Embryonic facial prominence (tissue), 1 donor: ENCODE measurements around the gene TMEM14A.
A peak's percentile ranks its signal among the peaks of the same experiment; 100 is the strongest.
"Not testable (repeated sequence)": the region's sequence is repeated elsewhere in the genome, so short reads cannot be mapped to it uniquely, and the experiment has no call there.

ENCODE experiments used
- DNase-seq: peaks from one replicate; pipeline ENCODE4 v3.0.0-alpha.2; 2016; ENCODE audit errors: extremely low spot score

TMEM14A gene, protein sequence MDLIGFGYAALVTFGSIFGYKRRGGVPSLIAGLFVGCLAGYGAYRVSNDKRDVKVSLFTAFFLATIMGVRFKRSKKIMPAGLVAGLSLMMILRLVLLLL

GRCh38 chr6:52670502-52671409, at the start of gene TMEM14A:
Gene TMEM14A (plus strand): TSS chr6:52671113. CDS start chr6:52677103, 5,990 bp downstream.
- peak; percentile 42 for DNase-seq

DNA sequence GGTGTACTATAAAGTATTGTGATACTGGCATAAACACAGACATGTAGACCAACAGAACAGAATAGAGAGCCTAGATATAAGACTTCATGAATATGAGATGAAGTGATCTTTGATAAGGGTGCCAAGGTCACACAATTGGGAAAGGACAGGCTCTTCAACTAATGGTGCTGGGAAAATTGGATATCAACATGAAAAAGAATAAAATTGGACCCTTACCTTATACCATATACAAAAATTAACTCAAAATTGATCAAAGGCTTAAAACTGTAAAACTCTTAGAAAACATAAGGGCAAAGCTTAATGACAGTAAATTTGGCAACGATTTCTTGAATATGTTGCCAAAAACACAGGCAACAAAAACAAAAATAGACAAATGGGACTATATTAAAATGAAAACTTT, 49.3 kb upstream of the TMEM14A start:
- DNase-seq: no peak

DNA sequence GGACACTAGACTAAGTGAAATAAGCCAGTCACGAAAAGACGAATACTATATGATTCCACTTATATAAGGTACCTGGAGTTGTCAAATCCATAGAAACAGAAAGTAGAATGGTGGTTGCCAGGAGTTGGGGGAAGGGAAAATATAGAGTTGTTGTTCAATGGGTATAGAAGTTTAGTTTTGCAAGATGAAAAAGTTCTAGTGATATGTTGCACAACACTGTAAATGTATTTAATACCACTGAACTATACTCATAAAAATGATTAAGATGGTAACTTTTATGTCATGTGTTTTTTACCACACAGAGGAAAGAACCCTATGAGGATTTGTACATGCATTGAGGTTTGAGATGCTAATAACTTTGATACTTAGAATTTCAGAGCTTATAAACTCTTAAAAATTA, 48.1 kb upstream of the TMEM14A start:
- DNase-seq: no peak

DNA sequence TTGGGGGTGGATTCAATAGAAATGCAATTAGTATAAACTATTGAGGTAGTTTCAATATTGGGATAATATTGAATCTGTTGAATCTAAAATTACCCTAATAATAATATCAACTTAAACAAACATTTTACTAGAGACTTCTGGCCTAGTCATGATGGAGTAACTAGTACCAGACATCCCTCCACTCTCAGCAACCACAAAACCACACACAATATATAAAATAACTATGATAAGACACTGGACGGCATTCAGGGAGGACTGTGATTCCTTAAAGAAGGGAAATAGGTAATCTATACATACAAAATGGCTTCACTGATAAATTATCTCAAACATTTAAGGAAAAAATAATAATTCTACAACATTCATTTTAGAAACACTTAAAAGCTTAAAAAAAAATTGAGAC, 38.9 kb upstream of the TMEM14A start:
- DNase-seq: no peak

- no peak for DNase-seq
These were observed 36.7 kb upstream of the TMEM14A start for GRCh38 chr6:52634211-52634610.

GRCh38 chr6:52635049-52635577, 35.8 kb upstream of the TMEM14A start:
- no peak for DNase-seq

- no peak for DNase-seq
These were observed 34.1 kb upstream of the TMEM14A start for GRCh38 chr6:52636830-52637229.

DNA sequence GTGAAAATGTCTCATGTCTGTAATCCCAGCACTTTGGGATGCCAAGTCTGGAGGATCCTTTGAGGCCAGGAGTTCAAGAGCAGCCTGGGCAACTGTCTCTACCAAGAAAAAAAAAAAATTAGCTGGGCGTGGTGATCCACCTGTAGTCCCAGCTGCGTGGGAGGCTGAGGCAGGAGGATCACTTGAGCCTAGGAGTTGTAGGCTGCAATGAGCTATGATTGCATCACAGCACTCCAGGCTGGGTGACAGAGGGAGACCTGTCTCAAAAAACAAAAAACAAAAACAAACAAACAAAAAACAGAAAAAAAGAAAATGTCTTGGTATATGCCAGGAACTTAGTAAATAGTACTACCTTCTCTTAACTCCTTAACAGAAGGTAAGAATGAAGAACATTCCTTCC, 31.4 kb upstream of the TMEM14A start:
- DNase-seq: no peak

- no peak for DNase-seq
These were observed 30.7 kb upstream of the TMEM14A start for GRCh38 chr6:52640170-52640569.

- no peak for DNase-seq
These were observed 30.0 kb upstream of the TMEM14A start for GRCh38 chr6:52640916-52641315.

DNA sequence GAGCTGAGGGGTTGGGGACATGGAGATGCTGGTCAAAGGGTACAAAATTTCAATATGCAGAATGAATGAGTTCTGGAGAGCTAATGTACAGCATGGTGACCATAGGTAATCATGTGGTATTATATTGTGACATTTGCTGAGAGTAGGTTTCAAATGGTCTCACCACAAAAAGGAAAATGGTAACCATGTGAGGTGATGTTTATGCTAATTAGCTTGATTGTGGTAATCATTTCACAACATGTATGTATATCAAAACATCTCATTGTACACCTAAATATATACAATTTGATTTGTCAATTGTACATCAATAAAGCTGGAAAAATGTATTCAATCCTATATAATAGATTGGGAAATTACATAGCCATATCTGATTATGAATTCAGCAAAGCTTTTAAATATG, 29.5 kb upstream of the TMEM14A start:
- DNase-seq: no peak

- no peak for DNase-seq
These were observed 29.1 kb upstream of the TMEM14A start for GRCh38 chr6:52641826-52642225.

DNA sequence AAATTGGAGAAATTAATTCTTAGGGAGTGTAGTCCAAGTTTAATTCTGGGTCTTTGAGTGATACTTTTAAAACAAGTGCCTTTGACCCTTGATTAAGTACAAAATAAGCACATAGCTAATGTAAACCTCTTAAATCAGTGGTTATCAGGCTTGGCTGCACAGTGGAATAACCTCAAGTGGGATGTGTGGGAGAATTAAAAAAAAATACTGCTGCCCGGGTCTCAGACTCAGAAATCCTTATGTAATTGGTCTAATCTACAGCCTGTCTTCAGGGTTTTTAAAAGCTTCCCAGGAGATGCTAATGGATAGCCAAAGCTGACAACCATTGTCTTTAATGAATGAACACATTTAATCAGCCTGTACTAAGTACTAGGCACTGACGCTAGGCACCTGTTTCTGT, 28.5 kb upstream of the TMEM14A start:
- no peak for DNase-seq

DNA sequence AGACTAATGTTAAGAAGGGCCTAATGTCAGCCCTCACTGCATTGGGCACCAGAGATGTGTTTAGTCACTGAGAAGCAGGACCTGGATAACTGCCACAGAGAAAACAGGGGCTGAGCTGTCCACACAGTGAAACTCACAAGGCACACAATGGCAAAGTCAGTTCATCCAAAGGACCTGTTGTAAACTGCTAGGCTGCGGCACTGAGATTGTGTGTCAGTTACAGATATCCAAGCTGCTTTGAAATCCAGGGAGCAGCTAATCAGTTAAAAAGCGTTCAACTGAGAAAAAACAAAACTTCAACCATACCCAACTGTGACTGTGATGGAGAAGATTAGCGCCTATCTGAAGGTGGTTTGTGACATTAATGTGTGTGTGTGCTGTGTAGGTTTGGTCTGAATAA, 27.8 kb upstream of the TMEM14A start:
- DNase-seq: no peak

DNA sequence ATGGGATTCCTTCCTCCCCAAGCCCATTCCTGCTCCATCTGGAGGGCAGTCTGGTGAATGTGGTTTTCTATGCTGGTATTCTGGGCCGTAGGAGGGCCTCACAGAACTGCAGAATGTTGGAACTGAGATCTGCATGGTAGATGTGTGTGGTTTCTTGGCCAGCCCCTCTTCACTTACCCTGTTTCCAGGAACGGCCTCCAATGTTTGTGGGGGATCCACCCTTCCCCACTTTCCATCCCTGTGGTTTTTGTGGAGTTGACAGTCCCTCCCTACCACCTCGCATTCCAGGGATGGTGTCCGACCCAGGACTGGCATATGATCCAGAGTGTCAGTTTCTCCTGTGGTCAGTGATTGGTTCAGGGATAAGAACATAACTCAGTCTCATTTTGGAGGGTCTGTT, 26.7 kb upstream of the TMEM14A start:
- DNase-seq: no peak

DNA sequence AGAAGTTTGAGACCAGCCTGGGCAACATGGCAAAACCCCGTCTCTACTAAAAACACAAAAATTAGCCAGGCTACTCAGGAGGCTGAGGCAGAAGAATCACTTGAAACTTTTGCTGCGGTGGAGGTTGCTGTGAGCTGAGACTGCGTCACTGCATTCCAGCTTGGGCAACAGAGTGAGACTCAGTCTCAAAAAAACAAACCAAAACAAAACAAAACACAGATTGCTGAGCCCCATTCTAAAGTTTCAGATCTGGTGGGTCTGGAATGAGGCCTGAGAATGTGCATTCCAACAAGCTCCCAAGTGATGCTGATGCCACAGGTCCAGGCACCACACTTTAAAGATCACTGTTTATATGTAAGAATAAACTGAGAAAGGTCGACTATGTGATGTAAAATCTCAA, 24.9 kb upstream of the TMEM14A start:
- no peak for DNase-seq

DNA sequence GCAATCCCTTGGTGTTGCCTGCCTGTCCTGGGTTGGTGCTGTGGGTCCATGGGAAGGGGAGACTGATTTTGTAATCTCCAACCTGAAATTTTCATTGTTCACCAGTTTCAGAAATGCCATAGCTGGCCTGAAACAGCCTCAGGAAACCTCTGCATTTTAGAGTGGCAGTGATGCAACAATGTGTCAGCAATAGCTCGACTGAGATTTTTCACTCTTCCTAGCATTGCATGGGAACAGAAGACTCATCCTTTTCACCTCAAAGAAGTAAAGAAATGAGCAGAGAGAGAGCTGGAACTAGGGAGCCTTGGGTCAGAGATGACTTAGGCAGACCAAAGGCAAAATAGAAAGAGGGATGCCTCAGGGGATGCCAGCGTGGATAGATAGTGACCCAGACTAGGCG, 23.7 kb upstream of the TMEM14A start:
- DNase-seq: no peak

- DNase-seq: no peak
These were observed 21.3 kb upstream of the TMEM14A start for GRCh38 chr6:52649536-52650160.

DNA sequence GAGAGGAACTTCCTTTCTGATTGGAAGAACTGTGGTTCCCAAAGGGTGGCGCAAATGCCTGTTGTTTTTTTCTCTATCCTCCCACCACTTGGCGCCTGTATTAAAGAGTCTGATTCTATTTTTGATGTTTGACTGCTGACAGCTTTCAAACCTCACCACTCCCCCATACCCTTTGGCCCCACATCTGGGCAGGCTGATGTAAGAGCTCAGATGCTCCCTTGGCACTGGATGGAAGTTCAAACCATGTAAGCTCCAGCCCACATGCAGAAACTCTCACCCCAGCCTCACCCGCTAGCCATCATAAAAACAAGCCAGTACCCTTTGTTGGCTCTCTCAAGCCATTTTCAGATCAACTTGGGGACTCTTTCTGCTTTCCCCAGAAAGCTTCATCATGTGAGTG, 20.0 kb upstream of the TMEM14A start:
- DNase-seq: no peak

DNA sequence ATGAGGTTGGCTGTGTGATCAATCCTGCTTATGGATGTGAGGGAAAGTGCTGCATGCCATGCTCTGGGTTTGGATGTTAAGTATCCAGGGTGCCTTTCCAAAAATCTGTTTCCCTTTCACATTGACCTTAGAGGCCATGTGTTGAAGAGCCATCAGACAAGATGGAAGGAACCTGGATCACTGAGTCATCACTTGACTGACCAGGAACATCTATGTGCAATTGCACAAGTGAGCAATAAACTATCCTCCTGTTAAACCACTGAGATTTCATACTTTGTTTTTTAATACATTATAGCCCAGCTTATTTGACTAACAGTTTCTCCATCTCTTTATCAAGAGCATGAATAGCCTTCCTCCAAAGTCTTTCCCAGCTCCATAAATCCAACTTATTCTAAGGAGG, 17.8 kb upstream of the TMEM14A start:
- no peak for DNase-seq

GRCh38 chr6:52654007-52654406, 16.9 kb upstream of the TMEM14A start:
- DNase-seq: no peak

DNA sequence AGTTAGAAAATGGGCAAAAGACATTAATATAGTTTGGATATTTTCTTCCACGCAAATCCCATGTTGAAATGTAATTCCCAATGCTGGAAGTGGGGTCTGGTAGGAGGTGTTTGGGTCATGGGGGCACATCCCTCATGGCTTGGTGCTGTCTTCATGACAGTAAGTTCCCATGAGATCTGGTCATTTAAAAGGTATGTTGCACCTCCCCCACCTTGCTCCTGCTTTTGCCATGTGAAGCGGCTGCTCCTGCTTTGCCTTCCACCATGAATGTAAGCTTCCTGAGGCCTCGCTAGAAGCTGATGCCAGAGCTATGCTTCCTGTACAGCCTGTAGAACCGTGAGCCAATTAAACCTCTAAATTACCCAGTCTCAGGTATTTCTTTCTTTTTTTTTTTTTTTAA, 16.3 kb upstream of the TMEM14A start:
- DNase-seq: no peak

- not testable (repeated sequence) for DNase-seq
These were observed 15.0 kb upstream of the TMEM14A start for GRCh38 chr6:52655941-52656340.
